Mesothelial cell of epicardium (in vitro differentiated cells): ENCODE results near the gene PCDHB10. TPM values are rescaled to one million over a fixed set of nuclear protein-coding genes. Genes with fewer than 3 reads are reported as not detected.

Experiments used
- DNase-seq, 2 experiments: peaks; one replicate each; pipeline ENCODE4 v3.0.0; 2021; ENCODE audit warnings: low spot score in 2 of 2; ENCODE audit not compliant: unreplicated experiment in 2 of 2
- H3K27ac Mint-ChIP-seq: 2 replicates; pipeline ENCODE4 v1.8.0; 2021; ENCODE audit warnings: mixed read lengths
- H3K27me3 Mint-ChIP-seq: 2 replicates; pipeline ENCODE4 v1.8.0; 2021; ENCODE audit warnings: low read depth, mixed read lengths
- H3K36me3 Mint-ChIP-seq: 2 replicates; pipeline ENCODE4 v1.8.0; 2021; ENCODE audit warnings: mixed read lengths
- H3K4me1 Mint-ChIP-seq: 2 replicates; pipeline ENCODE4 v1.8.0; 2021; ENCODE audit warnings: mixed read lengths
- H3K4me3 Mint-ChIP-seq: 2 replicates; pipeline ENCODE4 v1.8.0; 2021; ENCODE audit warnings: mild to moderate bottlenecking, moderate library complexity, mixed read lengths
- H3K9me3 Mint-ChIP-seq: 2 replicates; pipeline ENCODE4 v1.8.0; 2021; ENCODE audit warnings: mixed read lengths
- CTCF ChIP-seq: fragments of 200-600 bp; sonication (generic); IDR thresholded peaks from one replicate; pipeline ENCODE4 v1.5.0; 2021; ENCODE audit warnings: antibody characterized with exemption; ENCODE audit not compliant: unreplicated experiment
- total RNA-seq: library from RNA; stranded (reverse); gene quantifications from 3 replicates; pipeline ENCODE4 v1.2.1, GENCODE V29; 2021

Gene PCDHB10
- total RNA-seq, 1 donor from 2014 or later = 11.9 TPM

GRCh38 chr5:141241496-141241895 lies 49.3 kb downstream of the PCDHB10 start:
- Mint-ChIP-seq H3K4me1 (no peaks in the 10 kb centered on the region), H3K27ac (no peak overlapping the region), H3K27me3 (no peaks in the 10 kb centered on the region), H3K9me3 (peaks cover 69% of the 10 kb centered on the region), H3K36me3 (peaks cover 61% of the 10 kb centered on the region), H3K4me3 (no peak overlapping the region)
- no peak for DNase-seq
- no peak for TF ChIP-seq CTCF

Other genes starting within 250 kb of the PCDHB10 start
- gene PCDHAC2, start 225.9 kb upstream of the PCDHB10 start, total RNA-seq = 12.1 to 12.7 TPM (median 12.4 TPM) in 3 replicates
- gene PCDHB1, start 141.0 kb upstream of the PCDHB10 start, total RNA-seq = 0.16 to 0.18 TPM (median 0.16 TPM) in 3 replicates
- 116 to 127 TPM (median 118 TPM) in 3 replicates for gene PCDHB2, start 97.7 kb upstream of the PCDHB10 start, total RNA-seq
- 19.2 to 21.6 TPM (median 19.8 TPM) in 3 replicates for gene PCDHB3, start 91.9 kb upstream of the PCDHB10 start, total RNA-seq
- gene PCDHB4, start 70.5 kb upstream of the PCDHB10 start, total RNA-seq = 7.9 to 8.6 TPM (median 8.0 TPM) in 3 replicates
- gene PCDHB5, start 57.1 kb upstream of the PCDHB10 start, total RNA-seq = 5.2 to 6.8 TPM (median 6.0 TPM) in 3 replicates
- gene PCDHB6, start 42.3 kb upstream of the PCDHB10 start, total RNA-seq = 1.8 to 2.1 TPM (median 2.1 TPM) in 3 replicates
- gene PCDHB7, start 19.7 kb upstream of the PCDHB10 start, total RNA-seq = 1.4 to 1.8 TPM (median 1.6 TPM) in 3 replicates
- 2.3 to 2.4 TPM (median 2.4 TPM) in 3 replicates for gene PCDHB8, start 14.6 kb upstream of the PCDHB10 start, total RNA-seq
- gene PCDHB16, start 10.0 kb upstream of the PCDHB10 start, total RNA-seq = 23.5 to 24.6 TPM (median 24.4 TPM) in 3 replicates
- 14.5 to 16.0 TPM (median 15.1 TPM) in 3 replicates for gene PCDHB9, start 5.2 kb upstream of the PCDHB10 start, total RNA-seq
- gene PCDHB11, start 7.3 kb downstream of the PCDHB10 start, total RNA-seq = 6.1 to 6.6 TPM (median 6.4 TPM) in 3 replicates
- 5.8 to 6.4 TPM (median 6.1 TPM) in 3 replicates for gene PCDHB12, start 16.4 kb downstream of the PCDHB10 start, total RNA-seq
- gene PCDHB13, start 21.6 kb downstream of the PCDHB10 start, total RNA-seq = 7.8 to 8.0 TPM (median 8.0 TPM) in 3 replicates
- gene PCDHB14, start 31.0 kb downstream of the PCDHB10 start, total RNA-seq = 7.1 to 8.6 TPM (median 7.7 TPM) in 3 replicates
- gene PCDHB15, start 53.0 kb downstream of the PCDHB10 start, total RNA-seq = 2.2 to 2.4 TPM (median 2.3 TPM) in 3 replicates
- 1.3 to 1.6 TPM (median 1.6 TPM) in 3 replicates for gene SLC25A2, start 111.7 kb downstream of the PCDHB10 start, total RNA-seq
- 97.2 to 103 TPM (median 99.6 TPM) in 3 replicates for gene TAF7, start 128.4 kb downstream of the PCDHB10 start, total RNA-seq
- gene PCDHGA1, start 138.2 kb downstream of the PCDHB10 start, total RNA-seq = 0.22 to 0.47 TPM (median 0.34 TPM) in 3 replicates
- 0.11 to 0.33 TPM (median 0.32 TPM) in 3 replicates for gene PCDHGA2, start 146.4 kb downstream of the PCDHB10 start, total RNA-seq
- gene PCDHGA3, start 151.5 kb downstream of the PCDHB10 start, total RNA-seq = 0.07 to 0.16 TPM (median 0.13 TPM) in 3 replicates
- 1.7 to 2.0 TPM (median 2.0 TPM) in 3 replicates for gene PCDHGB1, start 157.7 kb downstream of the PCDHB10 start, total RNA-seq
- 0.86 to 1.2 TPM (median 1.1 TPM) in 3 replicates for gene PCDHGA4, start 162.7 kb downstream of the PCDHB10 start, total RNA-seq
- 0.86 to 1.3 TPM (median 1.2 TPM) in 3 replicates for gene PCDHGB2, start 167.6 kb downstream of the PCDHB10 start, total RNA-seq
- gene PCDHGA5, start 171.8 kb downstream of the PCDHB10 start, total RNA-seq = 0.51 to 0.66 TPM (median 0.52 TPM) in 3 replicates
- 0.59 to 0.74 TPM (median 0.64 TPM) in 3 replicates for gene PCDHGB3, start 177.9 kb downstream of the PCDHB10 start, total RNA-seq
- gene PCDHGA6, start 181.5 kb downstream of the PCDHB10 start, total RNA-seq = 0.25 to 0.60 TPM (median 0.57 TPM) in 3 replicates
- 0.33 to 0.43 TPM (median 0.38 TPM) in 3 replicates for gene PCDHGA7, start 190.4 kb downstream of the PCDHB10 start, total RNA-seq
- gene PCDHGB4, start 195.3 kb downstream of the PCDHB10 start, total RNA-seq = 31.0 to 35.5 TPM (median 33.0 TPM) in 3 replicates
- gene PCDHGA8, start 200.3 kb downstream of the PCDHB10 start, total RNA-seq = 2.6 to 2.9 TPM (median 2.7 TPM) in 3 replicates
- gene PCDHGB5, start 205.6 kb downstream of the PCDHB10 start, total RNA-seq = 3.3 to 4.5 TPM (median 3.9 TPM) in 3 replicates
- 2.1 to 2.3 TPM (median 2.3 TPM) in 3 replicates for gene PCDHGA9, start 210.4 kb downstream of the PCDHB10 start, total RNA-seq
- 74.0 to 76.3 TPM (median 75.7 TPM) in 3 replicates for gene PCDHGB6, start 215.7 kb downstream of the PCDHB10 start, total RNA-seq
- gene PCDHGA10, start 220.6 kb downstream of the PCDHB10 start, total RNA-seq = 30.7 to 33.4 TPM (median 32.1 TPM) in 3 replicates
- gene PCDHGB7, start 225.3 kb downstream of the PCDHB10 start, total RNA-seq = 14.1 to 16.4 TPM (median 14.9 TPM) in 3 replicates
- gene PCDHGA11, start 228.7 kb downstream of the PCDHB10 start, total RNA-seq = 5.7 to 6.0 TPM (median 6.0 TPM) in 3 replicates
- gene PCDHGA12, start 238.2 kb downstream of the PCDHB10 start, total RNA-seq = 4.1 to 5.2 TPM (median 4.5 TPM) in 3 replicates